ENCODE results near the gene CRYZL1. TPM values are rescaled to one million over a fixed set of nuclear protein-coding genes. Genes with fewer than 3 reads are reported as not detected.
"Not testable (repeated sequence)": the region's sequence is repeated elsewhere in the genome, so short reads cannot be mapped to it uniquely, and the experiment has no call there.

CRYZL1 gene
- total and polyA plus RNA-seq, 7 experiments from 2014 or later: 33.0 to 75.5 (median 40.4) TPM

DNA sequence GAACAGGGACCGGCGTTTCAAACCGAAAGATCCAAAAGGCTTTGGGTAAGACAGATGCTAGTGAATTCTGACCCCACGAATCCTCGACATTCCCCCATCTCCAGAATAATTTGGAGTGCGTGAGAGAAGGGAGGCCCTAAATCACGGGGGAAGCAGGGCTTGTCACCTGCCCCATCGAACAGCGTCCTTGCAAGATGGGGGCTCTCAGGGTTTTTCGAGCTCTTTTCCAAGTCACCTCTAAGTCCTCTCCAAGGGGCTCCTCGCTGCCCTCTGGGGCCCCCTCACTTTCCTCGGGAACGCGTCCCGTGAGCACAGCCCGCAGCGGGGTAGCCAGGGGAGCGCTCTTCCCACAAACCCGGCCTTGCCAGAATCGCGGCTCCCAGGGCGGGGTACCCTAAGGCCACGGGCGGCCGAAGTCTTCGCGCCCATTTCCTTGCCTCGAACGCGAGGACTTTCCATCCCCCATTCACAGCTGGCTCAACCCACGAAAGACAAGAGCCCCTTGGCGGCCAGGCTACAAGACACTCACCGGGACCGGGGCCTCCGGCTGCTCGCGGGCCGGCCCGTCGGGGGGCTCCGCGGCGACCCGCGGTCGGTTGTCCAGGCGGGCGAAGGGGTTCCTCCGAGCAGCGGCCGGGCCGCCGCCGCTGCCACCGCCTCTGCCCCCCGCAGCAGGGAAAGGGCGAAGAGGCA lies 53.6 kb downstream of the CRYZL1 start:
- intact Hi-C loops (cut with micrococcal nuclease): loop anchor here (1.0 to 5.0 kb wide), 11 partner anchors 11 to 1196 kb away; partner anchors contain the start of genes CRYZL1 (in 2 of the 2), TMEM50B (in 2 of the 2), DNAJC28 (in 1 of the 2) and GART (in 1 of the 2)
- peak overlapping the region in 8 of 9 donors; percentile 40 to 90 (median 74) for H3K27ac Mint-ChIP-seq
- Histone ChIP-seq H3K4me1 (ENCODE audit: control insufficient read depth in 2 of 2, insufficient read depth in 2 of 2, low read length in 2 of 2) (peaks cover 5% of the 10 kb centered on the region in 2 donors), H3K4me3 (ENCODE audit: low read length) (peak overlapping the region; percentile 63), H3K36me3 (ENCODE audit: control insufficient read depth in 2 of 3, insufficient read depth in 3 of 3, low read length in 3 of 3) (peaks cover 0 to 3% (median 0%) of the 10 kb centered on the region in 3 experiments), H3K27ac (ENCODE audit: low read depth, low read length) (peak overlapping the region; percentile 89), H3K27me3 (ENCODE audit: control insufficient read depth in 2 of 2, insufficient read depth in 2 of 2, low read length in 2 of 2) (no peaks in the 10 kb centered on the region), H3K9me3 (ENCODE audit: control insufficient read depth in 2 of 3, low read length in 3 of 3) (no peaks in the 10 kb centered on the region)
- DNase-seq (peak in 3 of 9 donors; percentile 9 to 53 (median 14)), ATAC-seq (no peak)
- H3K9me3 Mint-ChIP-seq: no peaks in the 10 kb centered on the region
- H3K4me1 Mint-ChIP-seq: peaks cover 0 to 31% (median 20%) of the 10 kb centered on the region in 7 donors
- peaks cover 0 to 7% (median 0%) of the 10 kb centered on the region in 5 donors for H3K36me3 Mint-ChIP-seq
- H3K4me3 Mint-ChIP-seq: peak overlapping the region; percentile 79 to 93 (median 88)
- POLR2A ChIA-PET: interaction anchor here (0.6 to 2.6 kb wide), 13 partner anchors 10 to 816 kb away, joined by 3 to 23 read pairs (median 5); partner anchors contain the start of genes DNAJC28, PAXBP1, SON and TMEM50B
- peaks cover 0 to 1% (median 0%) of the 10 kb centered on the region in 5 donors for H3K27me3 Mint-ChIP-seq
- CTCF ChIA-PET: interaction anchor here (1.2 kb wide), 1 partner anchor 44 kb away, joined by 5 read pairs; the partner anchor contains the start of gene SON

DNA sequence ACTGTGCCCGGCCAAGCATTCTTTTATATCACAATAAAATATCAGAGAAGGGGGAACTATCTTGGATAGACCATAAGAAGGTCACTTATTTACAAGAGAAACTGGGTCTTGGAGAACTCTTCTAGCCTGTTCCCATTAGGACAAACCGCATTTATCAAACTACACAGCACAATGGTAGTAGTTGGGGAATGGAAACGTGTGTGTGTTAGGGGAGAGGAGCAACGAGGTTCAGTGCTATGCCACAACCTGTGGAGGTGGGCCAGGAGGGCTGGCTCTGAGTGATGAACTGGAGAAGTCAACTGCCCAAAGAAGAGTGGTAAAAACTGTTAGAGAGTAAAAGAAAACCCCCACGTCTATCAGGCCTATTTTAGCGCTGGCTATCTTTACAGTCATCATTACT lies 54.6 kb downstream of the CRYZL1 start:
- H3K9me3 ChIP-seq (ENCODE audit: control insufficient read depth in 2 of 3, low read length in 3 of 3): no peaks in the 10 kb centered on the region
- H3K27me3 Mint-ChIP-seq: peaks cover 0 to 1% (median 0%) of the 10 kb centered on the region in 5 donors
- peak overlapping the region in 2 of 9 donors; percentile 29 to 62 for H3K27ac Mint-ChIP-seq
- H3K27ac ChIP-seq (ENCODE audit: low read depth, low read length): no peak overlapping the region
- ChIA-PET POLR2A (no interaction called here), CTCF (no interaction called here)
- H3K9me3 Mint-ChIP-seq: no peaks in the 10 kb centered on the region
- intact Hi-C loops (cut with micrococcal nuclease): loop anchor here in 1 of 2 donors (5.0 kb wide), 1 partner anchor 1195 kb away; the partner anchor contains the start of gene URB1
- ATAC-seq: no peak
- DNase-seq: no peak
- peaks cover 0 to 7% (median 0%) of the 10 kb centered on the region in 5 donors for H3K36me3 Mint-ChIP-seq
- H3K4me3 Mint-ChIP-seq: peak overlapping the region in 9 of 10 donors; percentile 47 to 90 (median 69)
- H3K27me3 ChIP-seq (ENCODE audit: control insufficient read depth in 2 of 2, insufficient read depth in 2 of 2, low read length in 2 of 2): no peaks in the 10 kb centered on the region
- H3K36me3 ChIP-seq (ENCODE audit: control insufficient read depth in 2 of 3, insufficient read depth in 3 of 3, low read length in 3 of 3): peaks cover 0 to 3% (median 0%) of the 10 kb centered on the region in 3 experiments
- peaks cover 5% of the 10 kb centered on the region in 2 donors for H3K4me1 ChIP-seq (ENCODE audit: control insufficient read depth in 2 of 2, insufficient read depth in 2 of 2, low read length in 2 of 2)
- H3K4me3 ChIP-seq (ENCODE audit: low read length): no peak overlapping the region
- peaks cover 0 to 31% (median 20%) of the 10 kb centered on the region in 7 donors for H3K4me1 Mint-ChIP-seq

DNA sequence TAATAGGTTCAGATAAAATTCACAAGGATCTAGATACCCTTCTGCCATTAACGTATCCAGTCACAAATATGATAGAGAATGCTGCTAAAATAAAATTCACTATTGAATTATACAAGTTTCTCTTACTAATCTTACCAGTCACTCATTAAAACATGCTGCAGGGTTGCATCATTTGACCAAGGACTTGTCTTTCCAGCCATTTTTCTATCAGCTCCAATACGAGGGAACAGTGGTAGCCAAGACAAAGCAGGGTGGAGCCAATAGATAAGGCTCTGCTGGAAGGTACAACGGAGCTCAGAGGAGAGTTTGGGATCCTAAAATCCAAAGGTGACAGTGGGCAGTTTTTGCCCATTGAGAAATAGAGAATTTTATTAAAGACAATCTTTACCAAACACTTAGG lies 57.1 kb downstream of the CRYZL1 start:
- ATAC-seq (no peak), DNase-seq (no peak)
- Histone ChIP-seq H3K27ac (ENCODE audit: low read depth, low read length) (no peak overlapping the region), H3K4me1 (ENCODE audit: control insufficient read depth in 2 of 2, insufficient read depth in 2 of 2, low read length in 2 of 2) (peaks cover 5% of the 10 kb centered on the region in 2 donors), H3K4me3 (ENCODE audit: low read length) (no peak overlapping the region), H3K9me3 (ENCODE audit: control insufficient read depth in 2 of 3, low read length in 3 of 3) (no peaks in the 10 kb centered on the region), H3K36me3 (ENCODE audit: control insufficient read depth in 2 of 3, insufficient read depth in 3 of 3, low read length in 3 of 3) (peaks cover 0 to 3% (median 0%) of the 10 kb centered on the region in 3 experiments), H3K27me3 (ENCODE audit: control insufficient read depth in 2 of 2, insufficient read depth in 2 of 2, low read length in 2 of 2) (no peaks in the 10 kb centered on the region)
- POLR2A ChIA-PET: interaction anchor here (1.1 to 2.3 kb wide), 2 partner anchors 10 to 41 kb away, joined by 3 to 10 read pairs; partner anchors contain the start of gene SON
- CTCF ChIA-PET: no interaction called here
- Mint-ChIP-seq H3K36me3 (peaks cover 0 to 7% (median 0%) of the 10 kb centered on the region in 5 donors), H3K4me1 (peaks cover 0 to 29% (median 17%) of the 10 kb centered on the region in 7 donors), H3K4me3 (no peak overlapping the region), H3K27ac (no peak overlapping the region), H3K9me3 (no peaks in the 10 kb centered on the region), H3K27me3 (peaks cover 0 to 1% (median 0%) of the 10 kb centered on the region in 5 donors)
- intact Hi-C loops (cut with micrococcal nuclease): no loop called here

DNA sequence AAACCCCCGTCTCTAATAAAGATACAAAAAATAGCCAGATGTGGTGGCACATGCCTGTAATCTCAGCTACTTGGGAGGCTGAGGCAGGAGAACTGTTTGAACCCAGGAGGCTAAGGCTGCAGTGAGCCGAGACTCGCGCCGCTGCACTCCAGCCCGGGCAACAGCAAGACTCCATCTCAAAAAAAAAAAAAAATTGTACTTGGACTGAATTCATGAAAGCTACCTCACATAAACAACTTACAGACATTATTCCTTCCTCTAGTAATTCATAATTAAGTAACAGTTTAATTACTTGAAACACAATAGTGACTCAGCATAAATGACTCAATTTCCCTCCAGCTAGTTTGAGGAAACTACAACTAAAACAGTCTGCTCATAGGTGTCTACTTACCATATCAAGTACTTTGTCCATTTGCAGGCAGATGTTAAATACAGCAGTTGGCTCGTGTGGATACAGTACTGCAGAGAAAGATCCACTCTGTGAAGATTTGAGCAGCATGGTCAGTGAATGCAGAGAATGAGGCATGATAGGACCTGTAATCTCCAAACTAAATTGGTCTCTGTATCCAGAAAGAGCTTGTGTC lies 62.5 kb downstream of the CRYZL1 start:
- CTCF ChIA-PET: no interaction called here
- H3K9me3 ChIP-seq (ENCODE audit: control insufficient read depth in 2 of 3, low read length in 3 of 3): no peaks in the 10 kb centered on the region
- intact Hi-C loops (cut with micrococcal nuclease): loop anchor here in 1 of 2 donors (2.0 kb wide), 1 partner anchor 16 kb away; no protein-coding TSS in a partner anchor
- ATAC-seq: no peak
- POLR2A ChIA-PET: interaction anchor here (0.6 kb wide), 1 partner anchor 28 kb away, joined by 3 read pairs; no protein-coding TSS in a partner anchor
- Mint-ChIP-seq H3K4me3 (no peak overlapping the region), H3K4me1 (peaks cover 0 to 11% (median under 1%) of the 10 kb centered on the region in 7 donors), H3K27me3 (no peaks in the 10 kb centered on the region), H3K36me3 (peaks cover 0 to 16% (median 1%) of the 10 kb centered on the region in 5 donors), H3K9me3 (no peaks in the 10 kb centered on the region), H3K27ac (peak overlapping the region in 5 of 9 donors; percentile 33 to 59 (median 45))
- no peaks in the 10 kb centered on the region for H3K27me3 ChIP-seq (ENCODE audit: control insufficient read depth in 2 of 2, insufficient read depth in 2 of 2, low read length in 2 of 2)
- no peak overlapping the region for H3K4me3 ChIP-seq (ENCODE audit: low read length)
- H3K4me1 ChIP-seq (ENCODE audit: control insufficient read depth in 2 of 2, insufficient read depth in 2 of 2, low read length in 2 of 2): no peaks in the 10 kb centered on the region
- DNase-seq: no peak
- peaks cover 0 to 30% (median 3%) of the 10 kb centered on the region in 3 experiments for H3K36me3 ChIP-seq (ENCODE audit: control insufficient read depth in 2 of 3, insufficient read depth in 3 of 3, low read length in 3 of 3)
- H3K27ac ChIP-seq (ENCODE audit: low read depth, low read length): no peak overlapping the region

DNA sequence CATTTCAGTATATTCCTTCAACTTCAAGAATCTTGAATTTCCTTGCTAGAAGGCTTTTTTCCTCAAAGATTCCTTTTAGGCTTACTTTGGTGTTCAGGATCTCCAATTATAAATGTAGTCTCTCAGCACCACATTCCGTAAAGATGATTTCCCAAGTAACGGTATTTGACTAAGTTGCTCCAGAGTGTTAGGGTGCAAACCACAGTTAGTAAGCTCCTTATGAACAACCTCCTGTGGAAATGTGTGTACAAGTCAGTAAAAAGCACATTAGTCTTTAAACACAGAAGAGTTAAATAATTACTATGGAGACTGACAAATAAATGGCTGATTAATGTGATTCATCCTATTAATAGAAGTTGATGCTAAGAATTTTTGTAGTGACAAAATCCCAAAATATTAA lies 63.3 kb downstream of the CRYZL1 start:
- no peaks in the 10 kb centered on the region for H3K27me3 ChIP-seq (ENCODE audit: control insufficient read depth in 2 of 2, insufficient read depth in 2 of 2, low read length in 2 of 2)
- Mint-ChIP-seq H3K4me3 (no peak overlapping the region), H3K4me1 (peaks cover 0 to 11% (median 5%) of the 10 kb centered on the region in 7 donors), H3K27me3 (no peaks in the 10 kb centered on the region), H3K27ac (peak overlapping the region in 2 of 9 donors; percentile 12 to 56), H3K9me3 (no peaks in the 10 kb centered on the region), H3K36me3 (peaks cover 0 to 18% (median 5%) of the 10 kb centered on the region in 5 donors)
- POLR2A ChIA-PET: interaction anchor here (0.8 to 1.2 kb wide), 2 partner anchors 10 to 98 kb away, joined by 3 read pairs; partner anchors contain the start of genes DONSON and TMEM50B
- no peaks in the 10 kb centered on the region for H3K4me1 ChIP-seq (ENCODE audit: control insufficient read depth in 2 of 2, insufficient read depth in 2 of 2, low read length in 2 of 2)
- DNase-seq (no peak), ATAC-seq (no peak)
- H3K36me3 ChIP-seq (ENCODE audit: control insufficient read depth in 2 of 3, insufficient read depth in 3 of 3, low read length in 3 of 3): peaks cover 3 to 38% (median 6%) of the 10 kb centered on the region in 3 experiments
- H3K9me3 ChIP-seq (ENCODE audit: control insufficient read depth in 2 of 3, low read length in 3 of 3): no peaks in the 10 kb centered on the region
- H3K27ac ChIP-seq (ENCODE audit: low read depth, low read length): peak overlapping the region; percentile 7
- intact Hi-C loops (cut with micrococcal nuclease): loop anchor here in 1 of 2 donors (2.0 kb wide), 1 partner anchor 15 kb away; no protein-coding TSS in a partner anchor
- H3K4me3 ChIP-seq (ENCODE audit: low read length): no peak overlapping the region
- CTCF ChIA-PET: interaction anchor here (1.2 kb wide), 1 partner anchor 197 kb away, joined by 5 read pairs; no protein-coding TSS in a partner anchor

DNA sequence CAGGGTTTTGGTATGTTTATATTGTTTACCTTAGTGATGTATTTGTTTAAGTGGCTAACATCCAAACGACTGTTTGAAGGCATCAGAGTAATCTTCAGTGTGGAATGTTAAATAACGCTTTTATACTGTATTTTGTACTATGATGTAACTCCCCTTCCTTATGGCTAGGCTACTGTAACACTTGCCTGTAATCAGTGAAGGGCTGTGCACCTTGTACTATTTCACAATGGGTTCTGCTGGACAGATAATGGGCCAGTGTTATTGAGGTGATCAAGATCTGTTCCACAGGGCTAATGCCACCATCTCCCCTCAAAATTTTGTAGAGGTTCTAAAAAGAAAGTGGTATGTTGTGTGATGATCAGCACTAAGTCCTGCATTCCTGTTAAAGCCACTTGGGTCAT lies 64.8 kb downstream of the CRYZL1 start:
- intact Hi-C loops (cut with micrococcal nuclease): loop anchor here in 1 of 2 donors (1.0 kb wide), 1 partner anchor 12 kb away; the partner anchor contains the start of gene DONSON
- H3K27ac ChIP-seq (ENCODE audit: low read depth, low read length); ATAC-seq; H3K9me3 ChIP-seq (ENCODE audit: control insufficient read depth in 2 of 3, low read length in 3 of 3); H3K27me3 ChIP-seq (ENCODE audit: control insufficient read depth in 2 of 2, insufficient read depth in 2 of 2, low read length in 2 of 2); H3K4me1 ChIP-seq (ENCODE audit: control insufficient read depth in 2 of 2, insufficient read depth in 2 of 2, low read length in 2 of 2); H3K4me3 ChIP-seq (ENCODE audit: low read length); H3K27me3 Mint-ChIP-seq; H3K4me3 Mint-ChIP-seq; H3K9me3 Mint-ChIP-seq; DNase-seq: not testable (repeated sequence)
- H3K27ac Mint-ChIP-seq: peak overlapping the region in 3 of 9 donors; percentile 19 to 38 (median 24)
- CTCF ChIA-PET: interaction anchor here (0.6 kb wide), 1 partner anchor 185 kb away, joined by 4 read pairs; no protein-coding TSS in a partner anchor
- POLR2A ChIA-PET: interaction anchor here (0.8 kb wide), 1 partner anchor 776 kb away, joined by 3 read pairs; no protein-coding TSS in a partner anchor
- H3K36me3 Mint-ChIP-seq: peaks cover 0 to 23% (median 5%) of the 10 kb centered on the region in 5 donors
- H3K4me1 Mint-ChIP-seq: peaks cover 0 to 16% (median 5%) of the 10 kb centered on the region in 7 donors
- H3K36me3 ChIP-seq (ENCODE audit: control insufficient read depth in 2 of 3, insufficient read depth in 3 of 3, low read length in 3 of 3): peaks cover 9 to 49% (median 10%) of the 10 kb centered on the region in 3 experiments

Data from naive thymus-derived CD4-positive, alpha-beta T cell (primary cell).